Measurements from ENCODE around the gene EVPLL. TPM values are rescaled to one million over a fixed set of nuclear protein-coding genes. Genes with fewer than 3 reads are reported as not detected.
"Not testable (repeated sequence)": the region's sequence is repeated elsewhere in the genome, so short reads cannot be mapped to it uniquely, and the experiment has no call there.

The EVPLL gene
- total RNA-seq, 1 donor from 2014 or later = not detected

- DNase-seq = no peak
These were observed 1.9 kb downstream of the EVPLL start for GRCh38 chr17:18379246-18380146.

- no peak for DNase-seq
These were observed 3.0 kb downstream of the EVPLL start for GRCh38 chr17:18380471-18381157.

- DNase-seq = no peak
These were observed 3.8 kb downstream of the EVPLL start for GRCh38 chr17:18381158-18381952.

GRCh38 chr17:18381953-18382245 is 4.3 kb downstream of the EVPLL start:
- DNase-seq = no peak

GRCh38 chr17:18382441-18383078 is 5.0 kb downstream of the EVPLL start:
- DNase-seq = no peak

- DNase-seq = not testable (repeated sequence)
These were observed 5.5 kb downstream of the EVPLL start for GRCh38 chr17:18383079-18383481.

GRCh38 chr17:18384271-18384670 is 6.7 kb downstream of the EVPLL start:
- not testable (repeated sequence) for DNase-seq

- not testable (repeated sequence) for DNase-seq
These were observed 10.0 kb downstream of the EVPLL start for GRCh38 chr17:18387583-18387982.

- DNase-seq = not testable (repeated sequence)
These were observed 10.7 kb downstream of the EVPLL start for GRCh38 chr17:18388266-18388665.

- DNase-seq = not testable (repeated sequence)
These were observed 11.2 kb downstream of the EVPLL start for GRCh38 chr17:18388728-18389127.

- DNase-seq = not testable (repeated sequence)
These were observed 24.5 kb downstream of the EVPLL start for GRCh38 chr17:18401872-18402590.

GRCh38 chr17:18403166-18403565 is 25.6 kb downstream of the EVPLL start:
- DNase-seq = not testable (repeated sequence)

GRCh38 chr17:18403604-18404003 is 26.0 kb downstream of the EVPLL start:
- not testable (repeated sequence) for DNase-seq

- DNase-seq = not testable (repeated sequence)
These were observed 31.3 kb downstream of the EVPLL start for GRCh38 chr17:18408906-18409305.

- not testable (repeated sequence) for DNase-seq
These were observed 31.7 kb downstream of the EVPLL start for GRCh38 chr17:18409321-18409720.

GRCh38 chr17:18410736-18411135 is 33.2 kb downstream of the EVPLL start:
- not testable (repeated sequence) for DNase-seq

GRCh38 chr17:18411377-18411864 is 33.8 kb downstream of the EVPLL start:
- not testable (repeated sequence) for DNase-seq

- not testable (repeated sequence) for DNase-seq
These were observed 34.5 kb downstream of the EVPLL start for GRCh38 chr17:18412001-18412538.

GRCh38 chr17:18421521-18421920 is 43.9 kb downstream of the EVPLL start:
- not testable (repeated sequence) for DNase-seq

GRCh38 chr17:18422464-18422863 is 44.9 kb downstream of the EVPLL start:
- not testable (repeated sequence) for DNase-seq

- not testable (repeated sequence) for DNase-seq
These were observed 45.4 kb downstream of the EVPLL start for GRCh38 chr17:18423015-18423414.

All from occipital lobe (tissue), 2 donors.